Activated naive CD4-positive, alpha-beta T cell treated with anti-CD3 and anti-CD28 coated beads for 36 hours (primary cell): ENCODE results near the gene PEPD. TPM values are rescaled to one million over a fixed set of nuclear protein-coding genes. Genes with fewer than 3 reads are reported as not detected.
"Not testable (repeated sequence)": the region's sequence is repeated elsewhere in the genome, so short reads cannot be mapped to it uniquely, and the experiment has no call there.

ENCODE experiments used
- CTCF ChIA-PET: fragments of 350-600 bp; sonication (Branson Sonifier 250); formaldehyde crosslinking; loops from one replicate; lab custom pipeline; 2021; ENCODE audit warnings: antibody characterized with exemption; lab: Charles Lee
- DNase-seq: peaks from one replicate; pipeline ENCODE4 v3.0.0-alpha.2; 2020
- H3K27ac Mint-ChIP-seq: one replicate; pipeline ENCODE4 v1.8.0; 2021; ENCODE audit warnings: mild to moderate bottlenecking, mixed read lengths
- H3K27me3 Mint-ChIP-seq: one replicate; pipeline ENCODE4 v1.8.0; 2021; ENCODE audit warnings: low read depth, mixed read lengths
- H3K36me3 Mint-ChIP-seq: one replicate; pipeline ENCODE4 v1.8.0; 2021; ENCODE audit warnings: low read depth, mixed read lengths
- H3K4me1 Mint-ChIP-seq: one replicate; pipeline ENCODE4 v1.8.0; 2021; ENCODE audit warnings: low read depth, mixed read lengths
- H3K4me3 Mint-ChIP-seq: one replicate; pipeline ENCODE4 v1.8.0; 2021; ENCODE audit warnings: mild to moderate bottlenecking, moderate library complexity, mixed read lengths
- H3K9me3 Mint-ChIP-seq: one replicate; pipeline ENCODE4 v1.8.0; 2021; ENCODE audit warnings: mixed read lengths
- intact Hi-C: fragments of 100-400 bp; cut with micrococcal nuclease; formaldehyde crosslinking; loops from one replicate; pipeline ENCODE4 v1.15.1; 2023
- total RNA-seq, 2 experiments: library from RNA; stranded (reverse); gene quantifications; one replicate each; pipeline ENCODE4 v1.2.3, GENCODE V29; 2021

The PEPD gene
- total RNA-seq, 2 experiments from 2014 or later: 31.9 to 35.8 TPM

- no peak for DNase-seq
- H3K27ac Mint-ChIP-seq: no peak overlapping the region
- H3K9me3 Mint-ChIP-seq: no peaks in the 10 kb centered on the region
- H3K4me1 Mint-ChIP-seq: no peaks in the 10 kb centered on the region
- intact Hi-C loops: no loop called here
- no peak overlapping the region for H3K4me3 Mint-ChIP-seq
- CTCF ChIA-PET: no interaction called here
- no peaks in the 10 kb centered on the region for H3K27me3 Mint-ChIP-seq
- H3K36me3 Mint-ChIP-seq: no peaks in the 10 kb centered on the region
Observed at GRCh38 chr19:33499671-33500506, 21.7 kb downstream of the PEPD start.

DNA sequence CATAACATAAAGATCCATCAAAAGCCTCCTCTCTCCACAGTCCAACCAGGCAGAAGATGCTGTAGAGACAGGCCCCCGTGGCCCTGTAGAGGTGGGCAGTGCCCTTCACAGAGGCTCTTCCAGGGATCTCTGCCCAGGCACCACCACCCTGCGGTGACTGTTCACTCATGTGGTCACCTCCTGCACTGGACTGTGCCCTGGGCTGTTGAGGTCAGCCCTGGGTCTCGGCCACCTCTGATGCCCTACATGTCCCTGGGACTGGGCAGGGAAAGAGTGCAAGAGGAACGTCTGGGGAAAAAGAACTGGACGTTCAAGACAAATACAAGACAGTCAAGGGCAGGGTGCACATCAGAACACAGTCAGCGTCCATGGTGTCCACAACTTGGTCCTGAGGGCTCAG lies 22.3 kb downstream of the PEPD start:
- intact Hi-C loops: no loop called here
- Mint-ChIP-seq H3K27me3 (no peaks in the 10 kb centered on the region), H3K27ac (no peak overlapping the region), H3K4me1 (no peaks in the 10 kb centered on the region), H3K9me3 (no peaks in the 10 kb centered on the region), H3K36me3 (no peaks in the 10 kb centered on the region), H3K4me3 (no peak overlapping the region)
- CTCF ChIA-PET: no interaction called here
- DNase-seq: no peak

DNA sequence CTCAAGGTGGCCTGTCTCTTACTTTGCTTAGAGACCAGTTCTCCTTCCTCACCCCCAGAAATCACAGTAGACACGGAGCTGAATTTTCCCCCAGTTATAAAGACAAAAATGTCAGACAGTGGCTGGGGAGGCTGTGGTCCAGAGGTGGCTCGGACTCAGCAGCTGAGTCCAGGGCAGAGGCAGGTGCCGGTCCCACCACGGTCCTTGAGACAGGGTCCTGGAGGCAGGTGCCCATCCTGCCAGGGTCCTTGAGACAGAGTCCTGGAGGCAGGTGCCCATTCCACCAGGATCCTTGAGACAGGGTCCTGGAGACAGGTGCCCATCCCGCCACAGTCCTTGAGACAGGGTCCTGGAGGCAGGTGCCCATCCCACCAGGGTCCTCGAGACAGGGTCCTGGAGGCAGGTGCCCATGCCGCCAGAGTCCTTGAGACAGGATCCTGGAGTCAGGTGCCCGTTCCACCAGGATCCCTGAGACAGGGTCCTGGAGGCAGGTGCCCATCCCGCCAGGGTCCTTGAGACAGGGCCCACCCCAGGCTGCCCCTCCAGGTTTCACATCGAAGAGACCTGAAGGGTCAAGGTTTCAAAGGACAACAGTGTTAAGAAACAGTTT lies 23.1 kb downstream of the PEPD start:
- CTCF ChIA-PET: no interaction called here
- Mint-ChIP-seq H3K36me3 (no peaks in the 10 kb centered on the region), H3K4me3 (no peak overlapping the region), H3K9me3 (no peaks in the 10 kb centered on the region), H3K4me1 (no peaks in the 10 kb centered on the region), H3K27me3 (no peaks in the 10 kb centered on the region), H3K27ac (no peak overlapping the region)
- intact Hi-C loops: no loop called here
- DNase-seq: no peak

GRCh38 chr19:33497778-33498175 lies 23.8 kb downstream of the PEPD start:
- H3K4me1 Mint-ChIP-seq: no peaks in the 10 kb centered on the region
- H3K9me3 Mint-ChIP-seq: no peaks in the 10 kb centered on the region
- H3K4me3 Mint-ChIP-seq: no peak overlapping the region
- H3K27ac Mint-ChIP-seq: no peak overlapping the region
- H3K36me3 Mint-ChIP-seq: no peaks in the 10 kb centered on the region
- DNase-seq: no peak
- CTCF ChIA-PET: no interaction called here
- intact Hi-C loops: no loop called here
- no peaks in the 10 kb centered on the region for H3K27me3 Mint-ChIP-seq

DNA sequence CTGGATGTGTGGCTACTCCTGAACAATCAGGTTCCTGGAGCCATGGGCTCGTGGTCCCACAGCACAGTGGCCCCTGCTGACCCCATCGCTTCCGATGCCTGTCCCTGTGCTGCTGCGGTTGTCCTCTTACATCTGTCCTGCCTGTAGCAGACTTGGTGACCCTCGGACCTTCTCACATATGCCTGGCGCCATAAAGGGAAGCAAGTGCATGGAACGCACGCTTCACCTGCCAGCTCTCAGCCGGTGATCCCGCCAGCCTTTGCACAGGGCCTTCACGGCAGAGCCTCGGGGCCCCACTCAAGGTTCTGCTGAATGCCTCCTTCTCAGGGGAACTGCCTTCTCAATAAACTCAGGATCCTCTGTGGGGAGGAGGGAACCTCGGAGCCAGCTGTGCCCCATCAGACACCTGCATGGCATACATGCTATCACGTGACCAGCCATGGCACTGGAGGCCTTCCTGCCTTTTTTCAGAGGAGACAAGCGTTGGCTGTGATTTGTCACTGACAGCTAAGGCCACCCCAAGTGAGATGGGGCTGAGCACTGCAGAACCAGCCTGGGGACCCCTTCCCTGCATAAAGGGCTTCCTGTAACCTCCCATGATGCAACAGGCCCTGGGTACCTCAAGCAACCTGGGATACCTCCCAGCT lies 24.3 kb downstream of the PEPD start:
- Mint-ChIP-seq H3K27me3 (no peaks in the 10 kb centered on the region), H3K4me3 (no peak overlapping the region), H3K4me1 (no peaks in the 10 kb centered on the region), H3K36me3 (no peaks in the 10 kb centered on the region), H3K27ac (no peak overlapping the region), H3K9me3 (no peaks in the 10 kb centered on the region)
- CTCF ChIA-PET: interaction anchor here (0.5 kb wide), 1 partner anchor 91 kb away, joined by 3 read pairs; no protein-coding TSS in a partner anchor
- intact Hi-C loops: no loop called here
- DNase-seq: no peak

DNA sequence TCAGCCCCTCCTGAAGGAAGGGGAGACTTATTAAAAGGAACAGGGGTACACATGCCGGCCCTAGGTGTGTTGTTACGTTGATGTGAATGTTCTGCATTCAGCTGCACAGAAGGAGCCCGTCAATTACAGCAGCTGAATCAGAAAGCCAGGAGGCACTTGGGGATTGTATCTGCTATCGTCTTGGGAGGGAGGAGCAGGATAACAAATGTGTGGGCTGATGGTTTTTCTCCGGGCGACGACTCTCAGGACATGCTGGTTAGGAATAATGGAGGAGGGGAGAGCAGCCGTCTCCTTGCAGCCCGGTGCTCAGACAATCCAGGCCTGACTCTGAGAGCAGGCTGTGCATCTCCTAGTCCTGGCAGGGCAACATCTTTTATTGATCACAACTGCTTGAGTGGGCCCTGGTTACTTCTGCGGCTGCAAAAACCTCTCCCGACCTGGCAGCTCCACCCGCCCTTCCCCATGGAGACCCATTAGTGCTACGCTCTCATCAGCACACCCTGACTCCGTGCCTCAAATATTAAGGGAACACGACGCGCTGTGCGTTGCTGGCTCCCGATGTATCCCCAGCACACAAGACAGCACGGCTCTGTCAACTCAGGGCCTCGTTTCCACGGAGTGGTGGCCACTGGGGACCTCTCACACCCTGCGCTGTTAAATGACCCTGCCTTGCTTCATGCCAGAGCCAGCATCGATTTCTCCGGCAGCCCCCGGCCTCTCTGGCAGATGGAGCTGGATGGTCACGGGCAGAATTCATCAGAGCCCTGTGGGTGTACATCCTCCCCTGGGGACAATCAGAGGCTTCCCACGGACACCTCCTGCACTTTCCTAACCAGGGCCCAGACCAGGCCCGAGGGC lies 25.3 kb downstream of the PEPD start:
- no peaks in the 10 kb centered on the region for H3K27me3 Mint-ChIP-seq
- no peaks in the 10 kb centered on the region for H3K36me3 Mint-ChIP-seq
- no peak overlapping the region for H3K27ac Mint-ChIP-seq
- no peak for DNase-seq
- no peaks in the 10 kb centered on the region for H3K4me1 Mint-ChIP-seq
- no peak overlapping the region for H3K4me3 Mint-ChIP-seq
- intact Hi-C loops: no loop called here
- CTCF ChIA-PET: no interaction called here
- no peaks in the 10 kb centered on the region for H3K9me3 Mint-ChIP-seq

- no peaks in the 10 kb centered on the region for H3K9me3 Mint-ChIP-seq
- intact Hi-C loops: no loop called here
- no peaks in the 10 kb centered on the region for H3K4me1 Mint-ChIP-seq
- H3K27ac Mint-ChIP-seq: no peak overlapping the region
- H3K4me3 Mint-ChIP-seq: no peak overlapping the region
- DNase-seq: no peak
- peaks cover 2% of the 10 kb centered on the region for H3K36me3 Mint-ChIP-seq
- CTCF ChIA-PET: no interaction called here
- no peaks in the 10 kb centered on the region for H3K27me3 Mint-ChIP-seq
Observed at GRCh38 chr19:33493401-33494275, 28.0 kb downstream of the PEPD start.

GRCh38 chr19:33492951-33493350 lies 28.6 kb downstream of the PEPD start:
- H3K36me3 Mint-ChIP-seq: peaks cover 2% of the 10 kb centered on the region
- H3K4me1 Mint-ChIP-seq: no peaks in the 10 kb centered on the region
- no peaks in the 10 kb centered on the region for H3K9me3 Mint-ChIP-seq
- H3K4me3 Mint-ChIP-seq: no peak overlapping the region
- H3K27ac Mint-ChIP-seq: no peak overlapping the region
- CTCF ChIA-PET: no interaction called here
- DNase-seq: no peak
- no peaks in the 10 kb centered on the region for H3K27me3 Mint-ChIP-seq
- intact Hi-C loops: no loop called here

GRCh38 chr19:33492090-33492489 lies 29.5 kb downstream of the PEPD start:
- Mint-ChIP-seq H3K27me3 (no peaks in the 10 kb centered on the region), H3K4me1 (no peaks in the 10 kb centered on the region), H3K4me3 (no peak overlapping the region), H3K9me3 (no peaks in the 10 kb centered on the region), H3K36me3 (peaks cover 2% of the 10 kb centered on the region), H3K27ac (no peak overlapping the region)
- intact Hi-C loops: no loop called here
- CTCF ChIA-PET: no interaction called here
- DNase-seq: no peak

DNA sequence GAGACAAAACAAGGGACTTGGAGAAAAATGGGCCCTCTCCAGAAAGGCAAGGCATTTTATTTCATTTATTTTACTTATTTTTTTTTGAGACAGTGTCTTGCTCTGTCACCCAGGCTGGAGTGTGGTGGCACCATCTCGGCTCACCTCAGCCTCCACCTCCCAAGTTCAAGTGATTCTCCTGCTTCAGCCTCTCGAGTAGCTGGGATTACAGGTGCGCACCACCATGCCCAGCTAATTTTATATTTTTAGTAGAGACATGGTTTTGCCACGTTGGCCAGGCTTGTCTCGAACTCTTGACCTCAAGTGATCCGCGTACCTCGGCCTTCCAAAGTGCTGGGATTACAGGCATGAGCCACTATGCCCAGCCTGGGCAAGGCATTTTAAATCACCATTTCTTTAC lies 31.0 kb downstream of the PEPD start:
- H3K27me3 Mint-ChIP-seq, intact Hi-C loops: not testable (repeated sequence)

DNA sequence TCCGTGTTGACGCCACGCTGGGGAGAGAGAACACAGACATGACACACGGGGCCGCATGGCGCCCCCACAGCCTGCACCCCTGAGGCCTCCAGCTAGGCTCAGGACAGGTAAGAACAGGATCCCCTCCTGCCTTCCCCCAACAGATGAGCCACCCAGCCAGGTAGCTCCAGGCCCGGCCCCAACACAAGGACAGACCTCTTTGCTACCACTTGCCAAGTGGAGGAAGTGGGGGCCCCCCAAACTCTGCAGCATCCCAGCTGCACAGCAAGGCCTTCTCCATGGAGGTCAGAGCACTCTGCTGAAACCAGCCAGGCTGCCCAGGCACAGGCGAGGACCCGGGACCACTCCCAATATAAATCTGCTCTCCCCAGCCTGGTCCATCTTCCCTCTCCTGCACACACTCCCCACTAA lies 31.5 kb downstream of the PEPD start:
- Mint-ChIP-seq H3K27ac (no peak overlapping the region), H3K27me3 (no peaks in the 10 kb centered on the region), H3K4me3 (no peak overlapping the region), H3K36me3 (peaks cover 10% of the 10 kb centered on the region), H3K4me1 (no peaks in the 10 kb centered on the region), H3K9me3 (no peaks in the 10 kb centered on the region)
- DNase-seq: no peak
- intact Hi-C loops: no loop called here
- CTCF ChIA-PET: no interaction called here

More for the DNA sequence above, 31.0 kb downstream of the PEPD start:
- H3K4me3 Mint-ChIP-seq, CTCF ChIA-PET, H3K4me1 Mint-ChIP-seq, DNase-seq, H3K27ac Mint-ChIP-seq, H3K36me3 Mint-ChIP-seq, H3K9me3 Mint-ChIP-seq: not testable (repeated sequence)
